ENCODE results near the gene NPBWR2. TPM values are rescaled to one million over a fixed set of nuclear protein-coding genes. Genes with fewer than 3 reads are reported as not detected.
"Not testable (repeated sequence)": the region's sequence is repeated elsewhere in the genome, so short reads cannot be mapped to it uniquely, and the experiment has no call there.

NPBWR2 gene
- polyA plus RNA-seq, 1 donor from 2014 or later, result not detected

GRCh38 chr20:64087226-64087825 lies 20.0 kb downstream of the NPBWR2 start:
- H3K9ac ChIP-seq (ENCODE audit: low read length); H3F3A ChIP-seq (ENCODE audit: insufficient read depth, low read length, poor library complexity, severe bottlenecking); H2AFZ ChIP-seq (ENCODE audit: low read depth, low read length); H3K9me3 ChIP-seq (ENCODE audit: low read length); H3K36me3 ChIP-seq (ENCODE audit: insufficient read depth, low read length); H3K4me2 ChIP-seq (ENCODE audit: low read length); H4K20me1 ChIP-seq (ENCODE audit: insufficient read depth); H3K79me2 ChIP-seq (replicated peaks; ENCODE audit: insufficient read depth, low read length); H3K27ac ChIP-seq (ENCODE audit: low read length); H3K9me2 ChIP-seq (ENCODE audit: insufficient read depth, low read length); H3K4me3 ChIP-seq (ENCODE audit: low read length): not testable (repeated sequence)
- H3K27me3 ChIP-seq (ENCODE audit: insufficient read depth, low read depth, low read length), result peaks cover 17% of the 10 kb centered on the region

GRCh38 chr20:64086801-64087200 lies 20.6 kb downstream of the NPBWR2 start:
- H3K79me2 ChIP-seq (replicated peaks; ENCODE audit: insufficient read depth, low read length), result no peaks in the 10 kb centered on the region
- peaks cover 17% of the 10 kb centered on the region for H3K27me3 ChIP-seq (ENCODE audit: insufficient read depth, low read depth, low read length)
- no peak overlapping the region for H3K27ac ChIP-seq (ENCODE audit: low read length)
- H3K36me3 ChIP-seq (ENCODE audit: insufficient read depth, low read length), result no peaks in the 10 kb centered on the region
- H2AFZ ChIP-seq (ENCODE audit: low read depth, low read length), result no peak overlapping the region
- H3F3A ChIP-seq (ENCODE audit: insufficient read depth, low read length, poor library complexity, severe bottlenecking), result no peaks in the 10 kb centered on the region
- no peak overlapping the region for H3K4me3 ChIP-seq (ENCODE audit: low read length)
- H3K9me2 ChIP-seq (ENCODE audit: insufficient read depth, low read length), result no peaks in the 10 kb centered on the region
- H4K20me1 ChIP-seq (ENCODE audit: insufficient read depth), result no peaks in the 10 kb centered on the region
- no peaks in the 10 kb centered on the region for H3K9me3 ChIP-seq (ENCODE audit: low read length)
- H3K4me2 ChIP-seq (ENCODE audit: low read length), result no peak overlapping the region
- no peak for TF ChIP-seq EZH2 (IDR thresholded peaks at IDR 0.05; ENCODE audit: borderline replicate concordance, insufficient read depth, low read length, poor library complexity, severe bottlenecking)
- no peak for TF ChIP-seq CTCF (IDR thresholded peaks at IDR 0.05; ENCODE audit: poor library complexity, severe bottlenecking)
- TF ChIP-seq TAF1 (IDR thresholded peaks at IDR 0.05; ENCODE audit: low read depth), result no peak
- no peak for TF ChIP-seq RAD21 (conservative IDR thresholded peaks at IDR 0.05)
- TF ChIP-seq POLR2AphosphoS5 (IDR thresholded peaks at IDR 0.05), result no peak
- no peak for TF ChIP-seq MXI1 (conservative IDR thresholded peaks at IDR 0.05; ENCODE audit: poor library complexity, severe bottlenecking)
- TF ChIP-seq EP300 (conservative IDR thresholded peaks at IDR 0.05; ENCODE audit: poor library complexity, severe bottlenecking), result no peak
- TF ChIP-seq REST (IDR thresholded peaks at IDR 0.05; ENCODE audit: borderline replicate concordance), result no peak
- no peak for TF ChIP-seq SMC3 (conservative IDR thresholded peaks at IDR 0.05; ENCODE audit: poor library complexity)
- no peak overlapping the region for H3K9ac ChIP-seq (ENCODE audit: low read length)

All from neural cell (in vitro differentiated cells).